Naive B cell (primary cell): ENCODE measurements around the gene LRRIQ4. TPM values are rescaled to one million over a fixed set of nuclear protein-coding genes. Genes with fewer than 3 reads are reported as not detected.
A peak's percentile ranks its signal among the peaks of the same experiment; 100 is the strongest.

ENCODE experiments used
- ATAC-seq, 2 donors: fragments of 150-1000 bp; cut with Tn5 transposase; 2 replicates each; pipeline ENCODE4 v1.10.0; 2021; ENCODE audit warnings: low read depth in 2 of 2, mild to moderate bottlenecking in 2 of 2, moderate library complexity in 2 of 2
- DNase-seq: peaks from one replicate; pipeline ENCODE4 v3.0.0; 2022
- H3K27ac Mint-ChIP-seq, 6 donors: one replicate each; pipeline ENCODE4 v1.8.0; 2020 to 2022; ENCODE audit warnings: mild to moderate bottlenecking in 6 of 6, mixed read lengths in 6 of 6, moderate library complexity in 5 of 6, inconsistent platforms in 2 of 6
- H3K27me3 Mint-ChIP-seq, 3 donors: one replicate each; pipeline ENCODE4 v1.8.0; 2021 to 2022; ENCODE audit warnings: mixed read lengths in 3 of 3, mild to moderate bottlenecking in 1 of 3
- H3K36me3 Mint-ChIP-seq, 2 donors: one replicate each; pipeline ENCODE4 v1.8.0; 2020 to 2022; ENCODE audit warnings: mixed read lengths in 2 of 2, inconsistent platforms in 1 of 2, mild to moderate bottlenecking in 1 of 2
- H3K4me1 Mint-ChIP-seq, 3 donors: one replicate each; pipeline ENCODE4 v1.8.0; 2020 to 2022; ENCODE audit warnings: mixed read lengths in 3 of 3, inconsistent platforms in 1 of 3, mild to moderate bottlenecking in 1 of 3, moderate library complexity in 1 of 3
- H3K4me3 Mint-ChIP-seq, 8 donors: one replicate each; pipeline ENCODE4 v1.8.0; 2020 to 2022; ENCODE audit warnings: mild to moderate bottlenecking in 8 of 8, mixed read lengths in 8 of 8, moderate library complexity in 8 of 8, inconsistent platforms in 2 of 8
- H3K9me3 Mint-ChIP-seq, 7 donors: one replicate each; pipeline ENCODE4 v1.8.0; 2020 to 2022; ENCODE audit warnings: mixed read lengths in 7 of 7, mild to moderate bottlenecking in 5 of 7, inconsistent platforms in 2 of 7, moderate library complexity in 1 of 7
- polyA plus RNA-seq, 6 donors: library from polyadenylated mRNA; unstranded; fragments of 300-500 nt; fragmentation: Illumina TruSeq; gene quantifications; one replicate each; pipeline ENCODE4 v1.2.3, GENCODE V29; 2021; ENCODE audit warnings: low read depth in 6 of 6

Gene LRRIQ4
- polyA plus RNA-seq, 6 donors from 2014 or later, result 0.27 TPM; not detected in 5

GRCh38 chr3:169780742-169781141 lies 31.9 kb upstream of the LRRIQ4 start:
- Mint-ChIP-seq H3K27ac (peak overlapping the region in 1 of 6 donors; percentile 8), H3K9me3 (no peaks in the 10 kb centered on the region), H3K27me3 (no peaks in the 10 kb centered on the region), H3K4me3 (no peak overlapping the region), H3K36me3 (peaks cover 27 to 35% of the 10 kb centered on the region in 2 donors), H3K4me1 (peaks cover 9 to 48% (median 24%) of the 10 kb centered on the region in 3 donors)
- ATAC-seq (no peak), DNase-seq (no peak)

- Mint-ChIP-seq H3K4me1 (peaks cover 5 to 48% (median 24%) of the 10 kb centered on the region in 3 donors), H3K27me3 (no peaks in the 10 kb centered on the region), H3K9me3 (no peaks in the 10 kb centered on the region), H3K27ac (peak overlapping the region in 1 of 6 donors; percentile 56), H3K4me3 (no peak overlapping the region), H3K36me3 (peaks cover 33 to 41% of the 10 kb centered on the region in 2 donors)
- no peak for DNase-seq
- ATAC-seq, result no peak
These were observed 31.3 kb upstream of the LRRIQ4 start for GRCh38 chr3:169781209-169781855.

- H3K36me3 Mint-ChIP-seq, result peaks cover 17 to 19% of the 10 kb centered on the region in 2 donors
- H3K4me3 Mint-ChIP-seq, result no peak overlapping the region
- ATAC-seq, result no peak
- DNase-seq, result no peak
- H3K4me1 Mint-ChIP-seq, result peaks cover 0 to 9% (median 0%) of the 10 kb centered on the region in 3 donors
- H3K27ac Mint-ChIP-seq, result peak overlapping the region in 1 of 6 donors; percentile 42
- H3K9me3 Mint-ChIP-seq, result no peaks in the 10 kb centered on the region
- H3K27me3 Mint-ChIP-seq, result no peaks in the 10 kb centered on the region
These were observed 25.6 kb upstream of the LRRIQ4 start for GRCh38 chr3:169787120-169787519.

GRCh38 chr3:169787791-169788190 lies 24.9 kb upstream of the LRRIQ4 start:
- no peak overlapping the region for H3K4me3 Mint-ChIP-seq
- H3K36me3 Mint-ChIP-seq, result peaks cover 13 to 24% of the 10 kb centered on the region in 2 donors
- ATAC-seq (no peak), DNase-seq (no peak)
- H3K9me3 Mint-ChIP-seq, result no peaks in the 10 kb centered on the region
- H3K27me3 Mint-ChIP-seq, result no peaks in the 10 kb centered on the region
- peak overlapping the region in 2 of 6 donors; percentile 8 to 58 for H3K27ac Mint-ChIP-seq
- peaks cover 0 to 9% (median 0%) of the 10 kb centered on the region in 3 donors for H3K4me1 Mint-ChIP-seq

GRCh38 chr3:169790219-169790618 lies 22.5 kb upstream of the LRRIQ4 start:
- H3K27me3 Mint-ChIP-seq, result no peaks in the 10 kb centered on the region
- no peaks in the 10 kb centered on the region for H3K9me3 Mint-ChIP-seq
- H3K4me3 Mint-ChIP-seq, result no peak overlapping the region
- no peak for DNase-seq
- no peak overlapping the region for H3K27ac Mint-ChIP-seq
- no peak for ATAC-seq
- peaks cover 0 to 9% (median 0%) of the 10 kb centered on the region in 3 donors for H3K4me1 Mint-ChIP-seq
- H3K36me3 Mint-ChIP-seq, result peaks cover 12 to 26% of the 10 kb centered on the region in 2 donors

- DNase-seq (no peak), ATAC-seq (no peak)
- Mint-ChIP-seq H3K36me3 (peaks cover 5 to 19% of the 10 kb centered on the region in 2 donors), H3K4me3 (no peak overlapping the region), H3K9me3 (no peaks in the 10 kb centered on the region), H3K4me1 (peaks cover 0 to 5% (median 0%) of the 10 kb centered on the region in 3 donors), H3K27ac (no peak overlapping the region), H3K27me3 (no peaks in the 10 kb centered on the region)
These were observed 21.8 kb upstream of the LRRIQ4 start for GRCh38 chr3:169790687-169791429.

GRCh38 chr3:169792359-169792758 lies 20.3 kb upstream of the LRRIQ4 start:
- ATAC-seq (no peak), DNase-seq (no peak)
- peaks cover 0 to 5% (median 0%) of the 10 kb centered on the region in 3 donors for H3K4me1 Mint-ChIP-seq
- peaks cover 0 to 7% of the 10 kb centered on the region in 2 donors for H3K36me3 Mint-ChIP-seq
- no peaks in the 10 kb centered on the region for H3K9me3 Mint-ChIP-seq
- no peak overlapping the region for H3K4me3 Mint-ChIP-seq
- H3K27ac Mint-ChIP-seq, result no peak overlapping the region
- no peaks in the 10 kb centered on the region for H3K27me3 Mint-ChIP-seq

GRCh38 chr3:169804681-169805080 lies 8.0 kb upstream of the LRRIQ4 start:
- H3K27me3 Mint-ChIP-seq, result no peaks in the 10 kb centered on the region
- no peak for ATAC-seq
- no peaks in the 10 kb centered on the region for H3K9me3 Mint-ChIP-seq
- H3K27ac Mint-ChIP-seq, result no peak overlapping the region
- H3K36me3 Mint-ChIP-seq, result peaks cover 0 to 3% of the 10 kb centered on the region in 2 donors
- DNase-seq, result no peak
- H3K4me3 Mint-ChIP-seq, result no peak overlapping the region
- H3K4me1 Mint-ChIP-seq, result peaks cover 0 to 6% (median 3%) of the 10 kb centered on the region in 3 donors

GRCh38 chr3:169809230-169809795 lies 3.4 kb upstream of the LRRIQ4 start:
- ATAC-seq (no peak), DNase-seq (no peak)
- Mint-ChIP-seq H3K27me3 (no peaks in the 10 kb centered on the region), H3K36me3 (peaks cover 0 to 3% of the 10 kb centered on the region in 2 donors), H3K4me3 (peak overlapping the region in 1 of 8 donors; percentile 16), H3K9me3 (peaks cover 0 to 2% (median 0%) of the 10 kb centered on the region in 7 donors), H3K27ac (peak overlapping the region in 1 of 6 donors; percentile 26), H3K4me1 (peaks cover 21 to 31% (median 26%) of the 10 kb centered on the region in 3 donors)

- Mint-ChIP-seq H3K4me1 (peaks cover 23 to 38% (median 27%) of the 10 kb centered on the region in 3 donors), H3K9me3 (peaks cover 4 to 15% (median 9%) of the 10 kb centered on the region in 7 donors), H3K27me3 (no peaks in the 10 kb centered on the region), H3K36me3 (peaks cover 7 to 10% of the 10 kb centered on the region in 2 donors), H3K27ac (peak overlapping the region; percentile 24 to 98 (median 87)), H3K4me3 (peak overlapping the region; percentile 75 to 95 (median 90))
- peak; percentile 40 for DNase-seq
- ATAC-seq, result peak; percentile 13 to 16
These were observed 889 bp upstream of the LRRIQ4 start for GRCh38 chr3:169811631-169812331.

GRCh38 chr3:169813278-169813677 lies 608 bp downstream of the LRRIQ4 start:
- peaks cover 4 to 17% (median 9%) of the 10 kb centered on the region in 7 donors for H3K9me3 Mint-ChIP-seq
- no peak for DNase-seq
- peaks cover 7 to 10% of the 10 kb centered on the region in 2 donors for H3K36me3 Mint-ChIP-seq
- peak overlapping the region; percentile 90 to 98 (median 96) for H3K27ac Mint-ChIP-seq
- H3K27me3 Mint-ChIP-seq, result no peaks in the 10 kb centered on the region
- peaks cover 30 to 43% (median 31%) of the 10 kb centered on the region in 3 donors for H3K4me1 Mint-ChIP-seq
- peak overlapping the region; percentile 75 to 95 (median 90) for H3K4me3 Mint-ChIP-seq
- no peak for ATAC-seq

GRCh38 chr3:169813757-169814517 lies 1.3 kb downstream of the LRRIQ4 start:
- peak; percentile 90 for DNase-seq
- peak overlapping the region; percentile 75 to 95 (median 90) for H3K4me3 Mint-ChIP-seq
- peak; percentile 88 for ATAC-seq
- H3K4me1 Mint-ChIP-seq, result peaks cover 34 to 47% (median 36%) of the 10 kb centered on the region in 3 donors
- H3K27me3 Mint-ChIP-seq, result no peaks in the 10 kb centered on the region
- H3K27ac Mint-ChIP-seq, result peak overlapping the region; percentile 92 to 98 (median 96)
- H3K36me3 Mint-ChIP-seq, result peaks cover 7 to 10% of the 10 kb centered on the region in 2 donors
- H3K9me3 Mint-ChIP-seq, result peaks cover 4 to 17% (median 9%) of the 10 kb centered on the region in 7 donors
